Activated CD4-positive, alpha-beta memory T cell treated with anti-CD3 and anti-CD28 coated beads for 36 hours (primary cell): ENCODE results near the gene ACKR3. TPM values are rescaled to one million over a fixed set of nuclear protein-coding genes. Genes with fewer than 3 reads are reported as not detected.

Source experiments
- CTCF ChIA-PET: fragments of 350-600 bp; sonication (Branson Sonifier 250); formaldehyde crosslinking; loops from one replicate; lab custom pipeline; 2021; ENCODE audit warnings: antibody characterized with exemption, inconsistent platforms; lab: Charles Lee
- POLR2A ChIA-PET: fragments of 350-600 bp; sonication (Branson Sonifier 250); formaldehyde crosslinking; loops from one replicate; lab custom pipeline; 2021; ENCODE audit warnings: antibody characterized with exemption; lab: Charles Lee
- DNase-seq: peaks from one replicate; pipeline ENCODE4 v3.0.0-alpha.2; 2020
- H3K27ac Mint-ChIP-seq: one replicate; pipeline ENCODE4 v1.8.0; 2021; ENCODE audit warnings: mixed read lengths
- H3K27me3 Mint-ChIP-seq: one replicate; pipeline ENCODE4 v1.8.0; 2021; ENCODE audit warnings: mixed read lengths
- H3K36me3 Mint-ChIP-seq: one replicate; pipeline ENCODE4 v1.8.0; 2021; ENCODE audit warnings: mixed read lengths
- H3K4me1 Mint-ChIP-seq: one replicate; pipeline ENCODE4 v1.8.0; 2021; ENCODE audit warnings: low read depth, mixed read lengths
- H3K4me3 Mint-ChIP-seq: one replicate; pipeline ENCODE4 v1.8.0; 2021; ENCODE audit warnings: mild to moderate bottlenecking, mixed read lengths
- H3K9me3 Mint-ChIP-seq: one replicate; pipeline ENCODE4 v1.8.0; 2021; ENCODE audit warnings: mixed read lengths
- intact Hi-C: fragments of 100-400 bp; cut with micrococcal nuclease; formaldehyde crosslinking; loops from one replicate; pipeline ENCODE4 v1.15.1; 2023
- total RNA-seq, 2 experiments: library from RNA; stranded (reverse); gene quantifications; one replicate each; pipeline ENCODE4 v1.2.3, GENCODE V29; 2021

ACKR3 gene
- total RNA-seq, 2 experiments from 2014 or later: 1.2 TPM

DNA sequence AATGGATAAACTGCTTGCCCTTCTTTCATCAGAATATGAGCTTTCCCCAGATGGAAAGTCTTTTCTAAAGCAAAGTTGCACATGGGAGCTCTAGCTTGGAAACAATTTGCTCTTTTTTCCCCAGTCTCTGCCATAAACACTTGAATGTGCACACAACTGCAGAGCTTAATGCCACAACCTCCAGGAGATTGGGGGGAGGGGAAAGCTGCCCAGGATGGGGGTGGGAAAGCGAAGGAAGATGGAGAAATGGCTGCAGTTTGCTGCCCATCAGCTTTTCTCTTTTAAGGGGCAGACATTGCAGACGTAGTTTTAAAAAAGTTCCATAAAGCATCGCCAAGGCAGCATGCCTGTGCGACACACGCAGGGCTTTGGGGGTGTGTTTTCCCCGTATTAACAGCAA lies 1.5 kb downstream of the ACKR3 start:
- Mint-ChIP-seq H3K4me1 (peaks cover 18% of the 10 kb centered on the region), H3K9me3 (no peaks in the 10 kb centered on the region), H3K4me3 (no peak overlapping the region), H3K27ac (no peak overlapping the region), H3K36me3 (no peaks in the 10 kb centered on the region), H3K27me3 (no peaks in the 10 kb centered on the region)
- CTCF ChIA-PET: interaction anchor here (4.5 kb wide), 1 partner anchor 58 kb away, joined by 135 read pairs; no protein-coding TSS in a partner anchor
- intact Hi-C loops: no loop called here
- POLR2A ChIA-PET: no interaction called here
- no peak for DNase-seq

GRCh38 chr2:236572482-236572881 lies 2.9 kb downstream of the ACKR3 start:
- no peak overlapping the region for H3K27ac Mint-ChIP-seq
- ChIA-PET POLR2A (no interaction called here), CTCF (interaction anchor here (0.6 kb wide), 1 partner anchor 44 kb away, joined by 3 read pairs; no protein-coding TSS in a partner anchor)
- DNase-seq: no peak
- H3K27me3 Mint-ChIP-seq: no peaks in the 10 kb centered on the region
- intact Hi-C loops: no loop called here
- H3K4me3 Mint-ChIP-seq: no peak overlapping the region
- peaks cover 18% of the 10 kb centered on the region for H3K4me1 Mint-ChIP-seq
- no peaks in the 10 kb centered on the region for H3K9me3 Mint-ChIP-seq
- H3K36me3 Mint-ChIP-seq: no peaks in the 10 kb centered on the region

- H3K4me1 Mint-ChIP-seq: peaks cover 14% of the 10 kb centered on the region
- ChIA-PET CTCF (interaction anchor here (0.5 to 0.6 kb wide), 2 partner anchors 26 to 45 kb away, joined by 3 read pairs; no protein-coding TSS in a partner anchor), POLR2A (no interaction called here)
- H3K4me3 Mint-ChIP-seq: no peak overlapping the region
- H3K27me3 Mint-ChIP-seq: no peaks in the 10 kb centered on the region
- no peak for DNase-seq
- intact Hi-C loops: no loop called here
- H3K27ac Mint-ChIP-seq: no peak overlapping the region
- H3K9me3 Mint-ChIP-seq: no peaks in the 10 kb centered on the region
- H3K36me3 Mint-ChIP-seq: no peaks in the 10 kb centered on the region
These were observed 3.7 kb downstream of the ACKR3 start for GRCh38 chr2:236573066-236573929.

DNA sequence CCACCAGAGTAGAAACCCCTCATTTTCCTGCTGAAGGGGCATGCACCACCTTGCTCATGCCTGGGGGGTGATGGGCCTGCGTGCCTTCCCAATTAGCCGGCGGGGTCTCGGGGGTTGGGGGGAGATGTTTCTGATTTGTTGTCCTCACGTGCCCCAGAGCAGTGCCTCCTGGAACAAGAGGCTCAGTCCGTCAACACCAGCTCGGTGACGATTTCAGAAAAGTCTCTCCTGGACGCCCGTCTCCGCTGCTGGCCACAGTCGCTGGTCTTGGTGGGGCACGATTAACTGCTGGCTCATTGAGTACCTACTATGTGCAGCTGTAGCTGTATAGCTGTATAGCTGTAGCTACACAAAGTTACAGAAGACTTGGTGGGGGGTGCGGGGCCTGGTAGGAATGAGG lies 4.4 kb downstream of the ACKR3 start:
- Mint-ChIP-seq H3K4me1 (peaks cover 9% of the 10 kb centered on the region), H3K4me3 (no peak overlapping the region), H3K27ac (no peak overlapping the region), H3K36me3 (no peaks in the 10 kb centered on the region), H3K9me3 (no peaks in the 10 kb centered on the region), H3K27me3 (no peaks in the 10 kb centered on the region)
- CTCF ChIA-PET: interaction anchor here (1.5 kb wide), 1 partner anchor 61 kb away, joined by 6 read pairs; no protein-coding TSS in a partner anchor
- DNase-seq: no peak
- POLR2A ChIA-PET: no interaction called here
- intact Hi-C loops: no loop called here

DNA sequence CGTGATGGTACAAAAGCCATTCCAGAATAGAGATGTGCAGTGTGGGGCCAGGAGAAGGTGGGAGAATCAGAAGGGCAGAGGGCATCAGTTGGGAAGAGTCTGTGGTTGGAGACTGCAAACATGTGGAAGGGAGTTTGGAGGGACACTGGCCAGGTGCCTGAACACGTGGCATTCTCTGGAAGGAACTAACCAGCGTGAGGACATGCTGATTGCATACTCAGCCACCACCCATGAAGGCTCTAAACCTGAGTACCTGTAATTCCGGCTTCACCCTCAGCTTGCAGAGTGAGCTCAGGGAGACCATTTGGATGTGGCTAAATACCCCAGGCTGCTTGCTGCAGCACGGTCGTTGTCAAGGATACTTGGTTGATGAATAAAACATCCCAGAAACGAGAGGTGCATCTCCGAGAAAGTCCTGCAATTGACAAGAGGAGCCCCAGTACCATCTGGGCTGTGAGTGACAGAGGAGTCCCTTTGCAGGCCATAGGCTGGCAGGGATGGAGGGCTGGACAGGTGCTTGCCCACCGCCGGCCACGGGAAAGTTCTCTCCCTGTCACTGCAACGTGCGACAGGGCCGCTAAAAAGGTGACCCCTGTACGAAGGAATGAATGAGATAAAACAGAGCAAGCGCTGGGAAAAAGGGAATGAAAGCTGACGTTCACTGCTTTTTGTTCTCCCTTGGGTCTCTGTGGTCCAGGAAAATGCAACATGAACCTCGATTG lies 5.0 kb downstream of the ACKR3 start:
- intact Hi-C loops: no loop called here
- Mint-ChIP-seq H3K4me1 (peaks cover 4% of the 10 kb centered on the region), H3K27ac (no peak overlapping the region), H3K9me3 (no peaks in the 10 kb centered on the region), H3K36me3 (no peaks in the 10 kb centered on the region), H3K27me3 (no peaks in the 10 kb centered on the region), H3K4me3 (no peak overlapping the region)
- ChIA-PET POLR2A (no interaction called here), CTCF (interaction anchor here (1.5 kb wide), 1 partner anchor 62 kb away, joined by 6 read pairs; no protein-coding TSS in a partner anchor)
- DNase-seq: no peak

GRCh38 chr2:236575510-236575909 lies 5.9 kb downstream of the ACKR3 start:
- DNase-seq: no peak
- no peak overlapping the region for H3K4me3 Mint-ChIP-seq
- H3K9me3 Mint-ChIP-seq: no peaks in the 10 kb centered on the region
- peaks cover 5% of the 10 kb centered on the region for H3K36me3 Mint-ChIP-seq
- ChIA-PET POLR2A (no interaction called here), CTCF (interaction anchor here (1.5 kb wide), 1 partner anchor 62 kb away, joined by 6 read pairs; no protein-coding TSS in a partner anchor)
- H3K4me1 Mint-ChIP-seq: no peaks in the 10 kb centered on the region
- H3K27me3 Mint-ChIP-seq: no peaks in the 10 kb centered on the region
- H3K27ac Mint-ChIP-seq: no peak overlapping the region
- intact Hi-C loops: no loop called here

DNA sequence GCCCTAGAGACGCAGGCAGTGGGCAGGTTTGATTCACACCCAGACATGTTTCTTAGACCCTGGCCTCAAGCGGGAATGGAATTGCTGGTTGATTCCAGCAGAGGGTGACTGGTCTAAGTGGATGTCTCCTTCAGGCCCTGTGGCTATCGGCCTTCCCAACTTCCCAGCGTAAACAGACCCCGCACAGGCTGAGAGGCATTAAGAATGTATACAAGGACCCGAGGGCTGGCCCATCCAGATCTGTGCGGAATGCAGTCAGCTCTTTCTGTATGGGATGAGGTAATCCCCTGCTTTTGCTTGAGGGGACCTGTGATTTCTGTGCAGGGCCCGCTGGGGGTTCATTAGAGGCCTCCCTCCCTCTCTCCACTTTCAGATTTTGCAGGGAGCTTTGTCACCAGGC lies 6.5 kb downstream of the ACKR3 start:
- no peak overlapping the region for H3K27ac Mint-ChIP-seq
- no peaks in the 10 kb centered on the region for H3K27me3 Mint-ChIP-seq
- intact Hi-C loops: no loop called here
- CTCF ChIA-PET: no interaction called here
- peaks cover 10% of the 10 kb centered on the region for H3K36me3 Mint-ChIP-seq
- H3K4me3 Mint-ChIP-seq: no peak overlapping the region
- POLR2A ChIA-PET: no interaction called here
- no peaks in the 10 kb centered on the region for H3K4me1 Mint-ChIP-seq
- no peak for DNase-seq
- no peaks in the 10 kb centered on the region for H3K9me3 Mint-ChIP-seq

GRCh38 chr2:236576953-236577352 lies 7.3 kb downstream of the ACKR3 start:
- intact Hi-C loops: no loop called here

DNA sequence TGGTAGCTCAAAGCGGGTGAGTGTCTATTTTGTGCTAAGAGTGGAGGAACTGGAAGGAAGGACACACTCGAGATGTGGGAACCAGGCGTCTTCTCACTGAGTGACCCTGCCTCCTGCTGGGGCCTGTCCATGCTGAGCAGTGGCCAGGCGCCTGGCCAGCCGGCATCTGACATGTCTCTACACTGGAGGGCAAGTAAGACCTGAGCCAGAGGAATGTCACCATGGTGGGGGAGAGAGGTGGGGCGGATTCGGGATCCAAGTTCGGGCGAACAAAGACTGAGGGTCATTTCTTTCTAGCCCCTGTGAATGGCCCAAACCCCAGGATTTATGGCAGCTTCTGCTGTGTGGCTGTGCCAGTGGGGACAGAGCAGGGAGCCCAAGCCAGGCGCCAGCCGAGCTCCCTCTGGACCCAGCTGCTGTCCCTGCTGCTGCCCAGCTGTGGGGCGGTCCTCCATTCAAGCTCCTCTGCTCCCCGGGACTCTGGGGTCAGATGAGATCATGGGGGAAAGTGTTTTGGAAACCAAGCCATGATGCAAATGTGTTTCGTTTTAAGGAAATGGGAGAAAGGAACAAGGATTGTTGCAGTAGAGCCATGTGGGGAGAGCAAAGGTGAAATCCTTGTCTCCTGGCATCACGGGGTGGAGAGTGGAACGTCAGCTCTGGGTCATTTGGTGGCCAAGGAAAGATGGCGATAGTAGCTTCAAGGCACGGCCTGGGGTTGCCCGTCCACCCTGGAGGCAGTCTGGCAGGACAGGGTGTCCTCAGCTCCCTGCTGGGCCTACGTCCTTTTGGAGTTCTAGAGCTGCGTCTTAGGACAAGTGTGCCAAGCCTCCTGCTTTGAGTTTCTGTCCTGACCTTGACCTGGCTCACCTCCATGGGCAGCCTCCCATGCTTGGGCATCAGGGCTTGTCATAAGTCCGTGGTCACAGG lies 8.1 kb downstream of the ACKR3 start:
- intact Hi-C loops: no loop called here
- Mint-ChIP-seq H3K27ac (no peak overlapping the region), H3K36me3 (peaks cover 16% of the 10 kb centered on the region), H3K4me3 (no peak overlapping the region), H3K27me3 (no peaks in the 10 kb centered on the region), H3K9me3 (no peaks in the 10 kb centered on the region), H3K4me1 (no peaks in the 10 kb centered on the region)
- POLR2A ChIA-PET: no interaction called here
- DNase-seq: no peak
- CTCF ChIA-PET: interaction anchor here (1.6 kb wide), 1 partner anchor 65 kb away, joined by 5 read pairs; no protein-coding TSS in a partner anchor

More at GRCh38 chr2:236576953-236577352, 7.3 kb downstream of the ACKR3 start:
- no peak overlapping the region for H3K4me3 Mint-ChIP-seq
- H3K27ac Mint-ChIP-seq: no peak overlapping the region
- H3K27me3 Mint-ChIP-seq: no peaks in the 10 kb centered on the region
- H3K9me3 Mint-ChIP-seq: no peaks in the 10 kb centered on the region
- CTCF ChIA-PET: interaction anchor here (1.6 kb wide), 1 partner anchor 64 kb away, joined by 5 read pairs; no protein-coding TSS in a partner anchor
- POLR2A ChIA-PET: no interaction called here
- no peaks in the 10 kb centered on the region for H3K4me1 Mint-ChIP-seq
- H3K36me3 Mint-ChIP-seq: peaks cover 16% of the 10 kb centered on the region
- no peak for DNase-seq

- H3K27ac Mint-ChIP-seq: no peak overlapping the region
- H3K9me3 Mint-ChIP-seq: no peaks in the 10 kb centered on the region
- H3K27me3 Mint-ChIP-seq: no peaks in the 10 kb centered on the region
- intact Hi-C loops: no loop called here
- no peak for DNase-seq
- POLR2A ChIA-PET: no interaction called here
- CTCF ChIA-PET: no interaction called here
- H3K36me3 Mint-ChIP-seq: peaks cover 16% of the 10 kb centered on the region
- H3K4me1 Mint-ChIP-seq: no peaks in the 10 kb centered on the region
- H3K4me3 Mint-ChIP-seq: no peak overlapping the region
These were observed 8.8 kb downstream of the ACKR3 start for GRCh38 chr2:236578411-236578846.

- no peaks in the 10 kb centered on the region for H3K9me3 Mint-ChIP-seq
- CTCF ChIA-PET: interaction anchor here (0.7 kb wide), 1 partner anchor 68 kb away, joined by 3 read pairs; no protein-coding TSS in a partner anchor
- no peak for DNase-seq
- POLR2A ChIA-PET: no interaction called here
- H3K36me3 Mint-ChIP-seq: peaks cover 16% of the 10 kb centered on the region
- intact Hi-C loops: no loop called here
- no peak overlapping the region for H3K4me3 Mint-ChIP-seq
- no peaks in the 10 kb centered on the region for H3K4me1 Mint-ChIP-seq
- no peak overlapping the region for H3K27ac Mint-ChIP-seq
- H3K27me3 Mint-ChIP-seq: no peaks in the 10 kb centered on the region
These were observed 9.6 kb downstream of the ACKR3 start for GRCh38 chr2:236579048-236579745.
